Prostate gland (tissue), 2 donors: ENCODE results near the gene PLXNB1.

Experiments used
- POLR2A ChIP-seq: fragments of 450-650 bp; IDR thresholded peaks from one replicate; pipeline ENCODE4 v1.6.1; 2016; ENCODE audit warnings: antibody characterized with exemption, mild to moderate bottlenecking
- TF ChIP-seq, protein P1 (sequence below), 4 experiments: fragments of 200-600 bp in 2 of 4; fragments of 450-650 bp in 2 of 4; sonication (generic) in 2 of 4; IDR thresholded peaks; 1 replicate in 3 of 4; 2 replicates in 1 of 4; pipeline ENCODE4 v1.5.1; 2016 to 2019; ENCODE audit warnings: antibody characterized with exemption in 4 of 4, mild to moderate bottlenecking in 2 of 4, moderate library complexity in 2 of 4

GRCh38 chr3:48477959-48478520 is 48.2 kb upstream of the PLXNB1 start:
- TF ChIP-seq, protein P1, sequence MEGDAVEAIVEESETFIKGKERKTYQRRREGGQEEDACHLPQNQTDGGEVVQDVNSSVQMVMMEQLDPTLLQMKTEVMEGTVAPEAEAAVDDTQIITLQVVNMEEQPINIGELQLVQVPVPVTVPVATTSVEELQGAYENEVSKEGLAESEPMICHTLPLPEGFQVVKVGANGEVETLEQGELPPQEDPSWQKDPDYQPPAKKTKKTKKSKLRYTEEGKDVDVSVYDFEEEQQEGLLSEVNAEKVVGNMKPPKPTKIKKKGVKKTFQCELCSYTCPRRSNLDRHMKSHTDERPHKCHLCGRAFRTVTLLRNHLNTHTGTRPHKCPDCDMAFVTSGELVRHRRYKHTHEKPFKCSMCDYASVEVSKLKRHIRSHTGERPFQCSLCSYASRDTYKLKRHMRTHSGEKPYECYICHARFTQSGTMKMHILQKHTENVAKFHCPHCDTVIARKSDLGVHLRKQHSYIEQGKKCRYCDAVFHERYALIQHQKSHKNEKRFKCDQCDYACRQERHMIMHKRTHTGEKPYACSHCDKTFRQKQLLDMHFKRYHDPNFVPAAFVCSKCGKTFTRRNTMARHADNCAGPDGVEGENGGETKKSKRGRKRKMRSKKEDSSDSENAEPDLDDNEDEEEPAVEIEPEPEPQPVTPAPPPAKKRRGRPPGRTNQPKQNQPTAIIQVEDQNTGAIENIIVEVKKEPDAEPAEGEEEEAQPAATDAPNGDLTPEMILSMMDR (IDR thresholded peaks at IDR 0.05), result no peak
- TF ChIP-seq POLR2A, result no peak
